NT2/D1 (cell line): ENCODE data around the gene SFSWAP.

ENCODE experiments used
- DNase-seq: peaks from one replicate; pipeline ENCODE4 v3.0.0-alpha.2; 2011; ENCODE audit warnings: low read depth, low spot score
- H3K27me3 ChIP-seq: 2 replicates; pipeline ENCODE4 v1.6.0; 2011; ENCODE audit warnings: mild to moderate bottlenecking; ENCODE audit not compliant: insufficient read length, insufficient read depth
- H3K36me3 ChIP-seq: 2 replicates; pipeline ENCODE4 v1.6.1; 2011; ENCODE audit warnings: mild to moderate bottlenecking, low read length, mixed read lengths; ENCODE audit not compliant: insufficient read depth, insufficient read length
- H3K4me1 ChIP-seq: 2 replicates; pipeline ENCODE4 v1.5.1; 2011; ENCODE audit not compliant: insufficient read depth, insufficient read length
- H3K4me3 ChIP-seq: 2 replicates; pipeline ENCODE4 v1.5.1; 2011; ENCODE audit warnings: low read depth; ENCODE audit not compliant: insufficient read length
- H3K9ac ChIP-seq: 2 replicates; pipeline ENCODE4 v1.6.0; 2011; ENCODE audit warnings: low read depth; ENCODE audit not compliant: insufficient read length
- H3K9me3 ChIP-seq: 2 replicates; pipeline ENCODE4 v1.5.1; 2011; ENCODE audit warnings: mild to moderate bottlenecking, low read length; ENCODE audit not compliant: insufficient read depth
- SUZ12 ChIP-seq: IDR thresholded peaks from 2 replicates; pipeline ENCODE4 v1.6.1; 2011; ENCODE audit not compliant: insufficient read length, insufficient read depth; ENCODE audit errors: extremely low read depth
- YY1 ChIP-seq: IDR thresholded peaks from 2 replicates; pipeline ENCODE4 v1.6.1; 2011; ENCODE audit not compliant: insufficient read length, insufficient read depth
- ZNF274 ChIP-seq: IDR thresholded peaks from 2 replicates; pipeline ENCODE4 v1.6.1; 2011; ENCODE audit warnings: mild to moderate bottlenecking, low read depth, low read length

Gene SFSWAP

DNA sequence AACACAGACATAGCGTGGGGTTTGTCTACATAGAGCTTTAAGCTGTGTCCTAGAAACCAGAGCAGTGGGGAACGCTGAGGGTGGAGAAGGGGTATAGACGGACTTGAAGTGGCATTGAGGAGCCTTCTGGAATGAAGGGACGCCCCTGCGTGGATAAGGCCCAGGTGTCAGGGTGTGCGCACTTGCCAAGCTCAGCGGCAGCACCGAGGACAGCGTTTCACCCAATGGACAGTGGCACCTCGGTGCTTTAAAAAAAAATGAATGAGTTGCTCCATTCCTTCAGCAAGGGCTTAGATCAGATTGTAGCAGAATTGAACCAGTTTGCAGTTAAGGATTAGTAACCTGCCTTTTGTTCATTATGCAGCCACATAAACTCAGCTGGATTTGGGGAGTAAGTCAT lies 83.7 kb downstream of the SFSWAP start:
- Histone ChIP-seq H3K4me1 (peaks cover 21% of the 10 kb centered on the region), H3K4me3 (no peak overlapping the region), H3K27me3 (no peaks in the 10 kb centered on the region), H3K9ac (no peak overlapping the region), H3K36me3 (peaks cover 81% of the 10 kb centered on the region), H3K9me3 (no peaks in the 10 kb centered on the region)
- no peak for DNase-seq
- TF ChIP-seq ZNF274 (no peak), SUZ12 (no peak), YY1 (no peak)

DNA sequence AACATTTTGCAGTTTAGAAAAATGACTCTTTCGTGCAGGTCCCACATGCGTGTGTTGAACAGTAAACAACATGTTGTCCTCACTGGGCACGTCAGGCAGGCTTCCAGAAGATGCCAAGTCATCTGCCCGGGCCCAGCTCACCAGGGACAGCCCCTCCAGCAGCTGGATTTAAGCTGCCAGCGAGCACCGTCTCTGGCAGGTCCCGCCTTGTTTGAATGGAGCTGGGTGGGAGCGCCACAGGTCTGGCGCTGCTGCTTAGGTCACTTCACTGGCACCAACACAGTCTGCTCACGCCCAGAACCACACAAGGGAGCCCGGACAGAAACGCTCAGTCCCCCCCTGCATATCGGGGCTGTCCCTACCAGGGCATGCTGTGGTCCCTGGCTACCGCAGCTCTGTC lies 84.2 kb downstream of the SFSWAP start:
- no peak for TF ChIP-seq ZNF274
- TF ChIP-seq SUZ12: no peak
- TF ChIP-seq YY1: no peak
- Histone ChIP-seq H3K36me3 (peaks cover 81% of the 10 kb centered on the region), H3K4me1 (peaks cover 25% of the 10 kb centered on the region), H3K9me3 (no peaks in the 10 kb centered on the region), H3K27me3 (no peaks in the 10 kb centered on the region), H3K4me3 (no peak overlapping the region), H3K9ac (peak overlapping the region; percentile 65)
- DNase-seq: no peak

DNA sequence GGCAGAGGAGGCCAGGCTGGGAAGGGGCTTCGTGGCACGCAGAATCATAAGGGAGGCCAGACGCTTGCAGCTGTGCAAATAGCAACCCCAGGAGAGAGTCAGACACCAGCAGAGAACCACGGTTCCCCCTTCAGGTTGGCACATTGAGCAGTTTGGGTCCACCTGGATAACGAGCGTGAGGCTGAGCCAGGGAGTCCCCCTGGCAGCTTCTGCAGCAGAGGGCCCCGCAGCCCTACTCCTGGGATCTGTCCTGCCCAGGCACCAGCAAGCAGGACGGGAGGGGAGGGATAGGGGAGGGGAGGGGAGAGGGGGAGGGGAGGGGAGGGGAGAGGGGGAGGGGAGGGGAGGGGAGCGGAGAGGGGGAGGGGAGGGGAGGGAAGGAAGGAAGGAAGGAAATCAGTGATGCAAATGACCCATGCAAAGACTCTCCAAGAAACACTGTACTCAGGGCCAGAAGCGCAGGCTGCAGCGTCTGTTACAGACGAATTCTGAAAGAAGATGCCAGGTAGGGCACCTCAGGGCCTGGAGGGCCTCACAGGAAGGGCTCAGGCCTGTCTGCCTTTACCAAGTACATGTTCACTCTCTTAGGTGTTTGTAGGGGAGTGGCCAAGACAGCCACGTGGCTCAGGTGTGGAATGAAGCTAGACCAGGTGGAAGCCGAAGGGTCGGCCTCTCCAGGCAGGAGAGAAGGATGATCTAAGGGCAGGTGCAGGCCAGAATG lies 85.0 kb downstream of the SFSWAP start:
- TF ChIP-seq YY1 (no peak), SUZ12 (no peak), ZNF274 (no peak)
- H3K9ac ChIP-seq: peak overlapping the region; percentile 65
- H3K9me3 ChIP-seq: no peaks in the 10 kb centered on the region
- no peaks in the 10 kb centered on the region for H3K27me3 ChIP-seq
- peaks cover 25% of the 10 kb centered on the region for H3K4me1 ChIP-seq
- peaks cover 79% of the 10 kb centered on the region for H3K36me3 ChIP-seq
- DNase-seq: no peak
- no peak overlapping the region for H3K4me3 ChIP-seq

DNA sequence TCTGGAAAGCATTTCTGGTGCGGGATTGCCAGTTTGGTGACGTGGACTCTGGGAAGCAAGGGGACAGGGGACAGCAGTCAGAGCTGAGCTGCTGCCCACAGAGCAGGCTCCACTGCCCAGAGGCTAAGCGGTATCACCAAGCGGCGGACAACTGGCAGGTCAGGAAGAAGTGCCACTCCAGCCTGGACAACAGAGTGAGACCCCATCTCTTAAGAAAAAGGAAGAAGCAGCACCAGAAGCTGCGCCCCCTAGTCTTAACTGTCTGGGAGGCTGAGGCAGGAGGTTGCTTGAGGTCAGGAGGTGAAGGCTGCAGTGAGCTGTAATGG lies 85.5 kb downstream of the SFSWAP start:
- Histone ChIP-seq H3K27me3 (no peaks in the 10 kb centered on the region), H3K36me3 (peaks cover 75% of the 10 kb centered on the region), H3K9ac (no peak overlapping the region), H3K4me3 (no peak overlapping the region), H3K4me1 (peaks cover 25% of the 10 kb centered on the region), H3K9me3 (no peaks in the 10 kb centered on the region)
- TF ChIP-seq YY1: no peak
- no peak for DNase-seq

DNA sequence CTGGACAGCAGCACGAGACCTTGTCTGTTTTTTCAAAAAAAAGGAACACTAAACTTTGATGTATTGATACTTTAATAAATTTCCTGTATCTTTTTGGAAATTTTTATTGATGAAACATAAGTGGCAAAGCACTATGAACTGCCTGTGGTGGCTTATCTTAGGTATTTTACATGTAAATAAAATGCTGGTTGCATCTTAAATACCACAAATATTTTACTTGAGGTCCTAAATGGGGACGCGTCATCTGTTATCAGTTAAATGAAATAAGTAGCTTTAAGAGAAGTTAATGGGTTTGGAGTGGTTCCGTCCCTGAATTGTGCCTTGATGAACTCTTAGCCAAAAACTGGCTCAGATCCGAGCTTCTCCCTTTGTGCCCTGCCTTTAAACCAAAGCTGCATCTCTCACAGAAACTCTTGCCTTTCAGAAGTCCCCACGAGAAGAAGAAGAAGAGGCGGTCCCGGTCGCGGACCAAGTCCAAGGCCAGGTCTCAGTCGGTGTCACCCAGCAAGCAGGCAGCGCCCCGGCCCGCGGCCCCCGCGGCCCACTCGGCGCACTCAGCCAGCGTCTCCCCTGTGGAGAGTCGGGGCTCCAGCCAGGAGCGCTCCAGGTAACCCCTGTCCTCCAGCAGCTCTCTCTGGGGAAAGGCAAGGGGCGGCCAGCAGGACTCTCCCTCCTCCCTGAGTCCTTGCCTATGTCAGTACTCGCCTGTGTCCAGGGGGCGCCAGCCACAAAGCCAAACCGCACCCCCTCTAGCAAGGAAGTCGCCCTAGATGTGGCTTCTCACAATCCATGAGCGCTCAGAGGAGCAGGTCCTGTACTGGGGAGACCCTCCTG lies 86.1 kb downstream of the SFSWAP start:
- no peak for DNase-seq
- TF ChIP-seq YY1 (no peak), SUZ12 (no peak), ZNF274 (no peak)
- Histone ChIP-seq H3K4me1 (peaks cover 23% of the 10 kb centered on the region), H3K9me3 (no peaks in the 10 kb centered on the region), H3K27me3 (no peaks in the 10 kb centered on the region), H3K4me3 (no peak overlapping the region), H3K36me3 (peaks cover 75% of the 10 kb centered on the region), H3K9ac (peak overlapping the region; percentile 62)

DNA sequence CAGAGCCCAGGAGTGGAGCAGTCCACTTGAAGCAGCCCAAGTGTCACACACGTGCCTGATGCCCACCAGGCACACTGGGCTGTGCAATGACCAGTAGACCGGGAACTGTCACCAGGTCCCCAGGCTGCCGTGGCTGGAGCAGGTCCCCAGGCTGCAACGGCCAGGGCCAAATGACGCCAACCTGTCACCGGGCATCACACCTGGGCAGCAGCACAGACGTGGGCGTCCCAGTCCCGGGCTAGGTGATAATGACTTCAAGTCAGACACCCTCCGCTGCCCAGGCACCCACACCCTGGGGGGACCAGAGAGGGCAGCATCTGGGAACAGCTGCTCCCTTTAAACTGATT lies 86.7 kb downstream of the SFSWAP start:
- no peak overlapping the region for H3K4me3 ChIP-seq
- DNase-seq: no peak
- H3K9me3 ChIP-seq: no peaks in the 10 kb centered on the region
- no peaks in the 10 kb centered on the region for H3K27me3 ChIP-seq
- peak overlapping the region; percentile 62 for H3K9ac ChIP-seq
- H3K4me1 ChIP-seq: peaks cover 21% of the 10 kb centered on the region
- TF ChIP-seq YY1: no peak
- TF ChIP-seq ZNF274: no peak
- no peak for TF ChIP-seq SUZ12
- peaks cover 75% of the 10 kb centered on the region for H3K36me3 ChIP-seq

DNA sequence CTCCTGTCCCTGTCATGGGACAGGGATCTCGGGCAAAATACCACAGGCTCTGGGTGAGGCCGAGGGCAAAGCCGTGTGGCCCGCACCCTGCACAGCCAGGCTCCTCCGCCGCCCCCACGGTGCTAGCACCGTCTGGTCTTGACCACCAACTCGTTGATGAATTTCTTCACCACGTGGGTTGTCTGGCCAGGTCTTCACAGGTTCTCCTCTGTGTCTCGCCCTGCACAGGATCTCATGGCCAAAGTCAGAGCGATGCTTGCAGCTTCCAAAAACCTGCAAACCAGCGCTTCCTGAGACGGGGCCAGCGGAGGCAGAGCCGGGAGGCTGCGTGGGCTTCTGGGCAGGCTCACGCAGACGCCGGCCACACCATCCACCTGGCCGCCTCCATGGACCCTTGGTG lies 88.3 kb downstream of the SFSWAP start:
- no peaks in the 10 kb centered on the region for H3K27me3 ChIP-seq
- H3K36me3 ChIP-seq: peaks cover 69% of the 10 kb centered on the region
- H3K4me1 ChIP-seq: peaks cover 19% of the 10 kb centered on the region
- H3K9me3 ChIP-seq: no peaks in the 10 kb centered on the region
- no peak for TF ChIP-seq YY1
- TF ChIP-seq ZNF274: no peak
- TF ChIP-seq SUZ12: no peak
- no peak for DNase-seq
- H3K4me3 ChIP-seq: no peak overlapping the region
- no peak overlapping the region for H3K9ac ChIP-seq
